ENCODE results near the gene DPP6. TPM values are rescaled to one million over a fixed set of nuclear protein-coding genes. Genes with fewer than 3 reads are reported as not detected.
"Not testable (repeated sequence)": the region's sequence is repeated elsewhere in the genome, so short reads cannot be mapped to it uniquely, and the experiment has no call there.

The DPP6 gene
- total RNA-seq = under 1 TPM in 2 of 4 donors, not detected in 2; 0.11 to 0.35 TPM
- 0.07 TPM for polyA plus RNA-seq
- long read RNA-seq, donor 1 = 0 reads
- long read RNA-seq, donor 2 = 0 reads
- long read RNA-seq, donor 3, partial matches to known transcripts = 0 of 1 reads
- long read RNA-seq, donor 3, other reads (novel, unspliced or antisense) = 0 of 1 reads
- long read RNA-seq, donor 4 = 0 reads

DNA sequence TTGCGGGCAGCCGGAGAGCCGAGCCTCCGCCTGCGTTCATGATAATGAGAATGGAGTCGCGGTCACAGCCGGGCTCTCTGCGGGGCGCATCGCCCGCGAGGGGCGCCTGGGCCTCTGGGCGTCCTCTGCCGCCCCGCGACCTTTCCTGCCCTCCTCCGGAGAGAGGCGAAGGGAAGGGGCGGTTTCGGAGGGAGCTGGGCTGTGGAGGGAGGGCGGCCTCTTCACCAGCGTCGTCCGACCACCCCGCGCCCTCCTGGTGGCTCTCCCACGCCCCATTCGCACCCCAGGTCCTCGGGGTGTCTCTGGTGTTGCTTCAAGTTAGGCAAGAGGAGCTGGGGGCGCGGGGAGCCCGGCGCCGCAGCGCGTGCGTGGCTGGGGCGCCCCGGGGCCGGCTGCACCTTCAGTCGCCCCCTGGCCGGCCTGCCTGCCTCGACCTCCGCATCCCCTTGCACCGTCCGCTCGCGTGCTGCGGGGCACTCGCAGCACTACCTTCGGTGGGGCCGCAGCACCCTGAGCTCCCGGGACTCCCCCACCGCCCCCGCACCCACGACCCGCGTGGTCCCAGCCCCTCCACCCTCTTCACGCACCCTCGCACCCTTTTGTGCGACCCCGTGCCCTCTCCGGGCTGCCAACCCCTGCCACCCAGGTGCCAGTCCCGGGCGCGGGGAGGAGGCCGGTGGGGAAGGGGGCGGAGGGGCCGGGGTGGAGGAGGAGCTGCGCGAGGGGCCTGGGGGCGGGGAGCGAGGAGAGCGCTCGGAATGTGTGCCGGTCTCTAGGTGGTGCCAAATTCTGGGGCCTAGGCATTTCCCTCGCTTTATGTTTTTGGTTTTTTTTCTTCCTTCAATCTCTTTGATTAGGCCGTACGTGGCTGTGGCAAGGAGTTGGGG lies at the start of gene DPP6:
Gene DPP6, plus strand, starts transcription at position 756 of the 887 bp plus-strand sequence.
- intact Hi-C loops (cut with DNase I); H3K4me3 ChIP-seq (ENCODE audit: low read length); H3K4me1 ChIP-seq (ENCODE audit: control insufficient read depth, insufficient read depth, low read length); H3K27me3 ChIP-seq (ENCODE audit: control insufficient read depth, insufficient read depth); H3K9me3 ChIP-seq (ENCODE audit: control insufficient read depth, low read length); DNase-seq; H3K27ac ChIP-seq (ENCODE audit: low read length): not testable (repeated sequence)
- ATAC-seq = peak in 1 of 2 donors; percentile 40
- WGBS = 1% methylated on average over 51 of the region's 81 CpGs

DNA sequence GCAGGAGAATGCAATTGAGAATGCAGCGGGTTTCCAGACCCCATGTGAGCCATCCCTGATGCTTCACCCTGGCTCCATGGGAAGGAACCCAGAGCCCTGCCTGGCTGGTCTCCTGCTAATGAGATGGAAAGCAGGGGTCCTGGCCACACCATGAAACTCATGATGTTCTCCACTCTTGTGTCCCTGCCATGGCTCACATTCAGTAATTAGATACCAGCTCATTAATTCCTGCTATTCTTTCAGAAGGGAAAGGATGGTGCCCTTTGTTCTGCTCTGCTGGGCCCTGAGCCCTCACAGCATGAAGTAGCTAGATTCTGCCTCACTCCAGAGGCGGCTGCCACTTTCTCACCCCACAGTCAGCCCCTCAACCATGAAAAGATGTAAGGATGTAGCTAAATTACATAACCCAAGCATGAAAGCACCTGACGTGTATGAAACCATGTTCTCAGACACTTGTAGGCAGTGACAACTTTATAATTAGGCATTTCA lies 42.7 kb upstream of the DPP6 start:
- H3K27me3 ChIP-seq (ENCODE audit: control insufficient read depth, insufficient read depth); H3K4me1 ChIP-seq (ENCODE audit: control insufficient read depth, insufficient read depth, low read length); H3K9me3 ChIP-seq (ENCODE audit: control insufficient read depth, low read length); ATAC-seq; DNase-seq; H3K4me3 ChIP-seq (ENCODE audit: low read length); intact Hi-C loops (cut with DNase I); H3K27ac ChIP-seq (ENCODE audit: low read length): not testable (repeated sequence)
- 69% methylated on average over 2 of the region's 3 CpGs for WGBS

DNA sequence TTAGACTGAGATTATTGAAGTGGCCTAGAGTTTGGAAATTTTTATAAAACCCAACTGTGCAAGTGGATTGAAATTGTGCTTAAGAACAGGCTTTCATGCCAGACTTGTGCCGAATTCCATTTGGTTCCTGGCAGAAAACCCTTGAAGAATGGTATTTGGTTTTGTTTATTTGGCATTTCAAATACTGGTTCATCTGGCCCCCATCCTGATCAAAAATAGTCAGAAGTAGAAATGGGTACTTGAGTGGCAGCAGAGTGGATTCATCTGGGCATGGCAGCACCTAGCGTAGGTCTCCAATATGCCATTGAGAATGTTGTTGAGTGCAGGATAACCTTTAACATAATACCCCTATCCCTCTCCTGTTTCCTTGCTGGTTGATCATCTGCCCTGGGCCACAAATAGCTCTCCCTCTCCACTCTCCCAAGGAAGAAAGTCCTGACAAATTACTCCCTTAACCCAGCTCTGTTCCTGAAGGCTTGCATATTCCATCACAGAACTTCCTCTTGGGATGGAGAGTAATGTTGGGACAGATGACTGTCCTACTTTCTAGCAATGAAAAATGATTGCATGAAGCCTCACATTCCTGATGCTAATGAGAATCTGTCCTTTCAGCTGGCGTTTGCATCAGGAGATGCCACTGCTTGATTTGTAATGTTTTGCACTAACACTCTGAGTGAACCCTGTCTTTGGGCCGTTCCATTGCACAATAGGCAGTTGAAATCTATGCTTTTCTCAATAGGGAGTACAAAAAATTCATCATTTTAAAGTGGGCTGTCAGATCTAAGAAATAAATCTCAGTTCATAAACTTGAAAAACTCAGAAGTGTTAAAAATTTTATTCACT lies 41.3 kb upstream of the DPP6 start:
- H3K27me3 ChIP-seq (ENCODE audit: control insufficient read depth, insufficient read depth); DNase-seq; H3K4me3 ChIP-seq (ENCODE audit: low read length); ATAC-seq; H3K4me1 ChIP-seq (ENCODE audit: control insufficient read depth, insufficient read depth, low read length); H3K9me3 ChIP-seq (ENCODE audit: control insufficient read depth, low read length); intact Hi-C loops (cut with DNase I); H3K27ac ChIP-seq (ENCODE audit: low read length): not testable (repeated sequence)
- 65% methylated on average over 4 of the region's 4 CpGs for WGBS

DNA sequence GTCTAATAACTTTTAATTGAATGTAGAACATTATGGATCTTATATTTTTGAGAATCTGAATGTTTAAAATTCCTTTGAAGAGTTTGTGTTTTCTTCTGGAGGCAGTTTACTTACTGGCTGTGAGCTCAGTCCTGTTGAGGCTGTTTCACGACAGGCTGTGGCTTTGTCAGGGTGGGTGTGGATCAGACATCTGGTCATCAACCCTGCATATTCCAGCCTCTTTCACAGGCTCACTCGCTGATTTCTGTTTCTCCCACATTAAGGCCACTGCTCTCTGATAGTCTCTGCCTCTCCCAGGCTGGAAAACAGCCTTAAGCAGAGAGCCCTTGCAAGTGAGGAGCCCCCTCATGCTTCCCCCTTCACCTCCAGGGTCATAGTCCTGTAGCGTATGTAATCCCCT lies 39.4 kb upstream of the DPP6 start:
- H3K4me3 ChIP-seq (ENCODE audit: low read length); H3K9me3 ChIP-seq (ENCODE audit: control insufficient read depth, low read length); H3K4me1 ChIP-seq (ENCODE audit: control insufficient read depth, insufficient read depth, low read length); DNase-seq; intact Hi-C loops (cut with DNase I); H3K27ac ChIP-seq (ENCODE audit: low read length); ATAC-seq; H3K27me3 ChIP-seq (ENCODE audit: control insufficient read depth, insufficient read depth): not testable (repeated sequence)
- 71% methylated on average over 3 of the region's 3 CpGs for WGBS

DNA sequence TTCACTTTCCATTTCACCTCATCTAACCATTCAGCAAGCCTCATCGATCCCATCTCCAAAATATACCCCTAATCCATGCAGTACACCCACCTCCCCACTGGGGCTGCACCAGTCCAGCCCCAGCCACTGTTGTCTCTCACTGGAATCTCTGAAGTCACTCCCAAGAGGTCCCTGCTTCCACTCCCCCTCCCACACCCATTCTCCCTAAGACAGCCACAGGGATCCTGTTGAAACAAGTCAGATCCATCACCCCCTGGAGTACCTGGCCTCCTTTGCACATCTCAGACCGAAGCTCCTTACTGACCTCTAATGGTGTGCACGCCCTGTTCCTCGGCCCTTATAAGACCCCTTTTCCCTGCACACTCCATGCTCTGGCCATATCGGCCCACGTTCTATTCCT lies 36.6 kb upstream of the DPP6 start:
- H3K27me3 ChIP-seq (ENCODE audit: control insufficient read depth, insufficient read depth); H3K27ac ChIP-seq (ENCODE audit: low read length); H3K4me3 ChIP-seq (ENCODE audit: low read length); DNase-seq; H3K4me1 ChIP-seq (ENCODE audit: control insufficient read depth, insufficient read depth, low read length); H3K9me3 ChIP-seq (ENCODE audit: control insufficient read depth, low read length); intact Hi-C loops (cut with DNase I); ATAC-seq: not testable (repeated sequence)
- 80% methylated on average over 6 of the region's 6 CpGs for WGBS

DNA sequence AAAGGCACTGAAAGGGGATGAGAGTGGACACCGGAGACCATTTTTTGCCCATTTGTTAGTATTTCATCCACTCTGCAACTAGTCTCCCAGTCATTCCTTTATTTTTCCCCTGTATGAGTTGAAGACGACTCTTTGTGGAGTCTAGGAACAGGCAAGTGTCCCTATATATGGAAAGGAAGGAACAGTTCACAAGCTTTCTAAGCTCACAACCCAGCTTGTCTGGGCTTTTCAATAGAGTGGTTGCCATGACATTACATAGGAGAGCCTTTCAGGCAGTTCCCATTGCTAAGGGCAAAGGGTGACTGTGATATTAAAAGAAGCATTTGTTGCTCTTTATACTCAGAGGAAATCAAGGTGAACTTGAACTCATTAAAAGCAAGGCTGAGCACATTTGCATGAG lies 33.8 kb upstream of the DPP6 start:
- H3K9me3 ChIP-seq (ENCODE audit: control insufficient read depth, low read length); intact Hi-C loops (cut with DNase I); H3K27me3 ChIP-seq (ENCODE audit: control insufficient read depth, insufficient read depth); H3K27ac ChIP-seq (ENCODE audit: low read length); ATAC-seq; H3K4me1 ChIP-seq (ENCODE audit: control insufficient read depth, insufficient read depth, low read length); DNase-seq; H3K4me3 ChIP-seq (ENCODE audit: low read length): not testable (repeated sequence)
- WGBS = 62% methylated on average over 2 of the region's 2 CpGs

DNA sequence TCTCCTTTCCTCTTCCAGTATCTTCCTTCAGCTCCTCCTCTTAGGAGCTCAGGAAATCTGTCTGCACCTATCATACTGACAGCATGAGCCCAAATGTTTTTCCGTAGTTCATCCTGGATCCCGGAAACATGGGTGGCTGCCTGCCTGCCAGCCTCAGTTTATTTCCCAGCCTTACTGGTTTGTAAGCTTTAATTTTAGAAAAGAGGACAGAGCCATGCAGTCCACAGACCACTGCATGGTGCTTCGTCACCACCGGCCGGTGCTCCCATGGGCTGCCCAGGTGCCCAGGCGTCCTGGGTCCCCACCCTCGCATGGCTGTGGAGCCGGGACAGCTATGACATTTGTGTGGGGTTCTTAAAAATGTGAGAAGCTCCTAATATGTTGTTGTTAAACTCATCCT lies 24.4 kb upstream of the DPP6 start:
- H3K27me3 ChIP-seq (ENCODE audit: control insufficient read depth, insufficient read depth); DNase-seq; intact Hi-C loops (cut with DNase I); H3K4me3 ChIP-seq (ENCODE audit: low read length); H3K4me1 ChIP-seq (ENCODE audit: control insufficient read depth, insufficient read depth, low read length); H3K9me3 ChIP-seq (ENCODE audit: control insufficient read depth, low read length); H3K27ac ChIP-seq (ENCODE audit: low read length); ATAC-seq: not testable (repeated sequence)
- 66% methylated on average over 8 of the region's 8 CpGs for WGBS

DNA sequence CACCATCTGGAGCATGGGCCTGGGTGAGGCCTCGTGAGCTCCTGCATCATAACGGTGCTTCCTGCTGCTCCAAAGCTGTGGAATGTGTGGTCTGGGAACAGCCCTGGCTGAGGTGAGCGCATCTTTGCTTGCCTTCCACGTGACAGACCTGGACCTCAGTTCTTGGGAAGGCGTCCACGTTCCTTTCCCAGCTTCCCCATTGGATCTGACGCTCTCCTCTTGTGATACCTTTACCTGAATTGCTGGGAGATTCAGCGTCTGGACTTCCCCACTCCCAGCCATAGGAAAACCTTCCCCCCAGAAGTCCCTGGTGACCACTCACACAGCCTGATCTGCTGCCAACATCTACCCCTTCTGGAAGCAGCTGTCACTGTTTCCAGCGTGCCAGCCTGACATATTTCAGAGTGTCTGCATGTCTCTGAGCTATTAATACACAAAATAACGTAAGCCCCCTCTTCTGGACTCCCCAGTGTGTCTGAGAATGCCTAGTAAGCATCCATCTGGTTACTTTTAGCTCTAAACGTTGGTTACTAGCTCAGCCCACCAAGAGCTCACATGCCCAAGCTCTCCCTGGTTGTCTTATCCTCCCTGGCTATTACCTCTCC lies 21.6 kb upstream of the DPP6 start:
- DNase-seq; H3K4me1 ChIP-seq (ENCODE audit: control insufficient read depth, insufficient read depth, low read length); H3K27me3 ChIP-seq (ENCODE audit: control insufficient read depth, insufficient read depth); ATAC-seq; H3K9me3 ChIP-seq (ENCODE audit: control insufficient read depth, low read length); H3K27ac ChIP-seq (ENCODE audit: low read length); H3K4me3 ChIP-seq (ENCODE audit: low read length); intact Hi-C loops (cut with DNase I): not testable (repeated sequence)
- WGBS = 59% methylated on average over 11 of the region's 11 CpGs

DNA sequence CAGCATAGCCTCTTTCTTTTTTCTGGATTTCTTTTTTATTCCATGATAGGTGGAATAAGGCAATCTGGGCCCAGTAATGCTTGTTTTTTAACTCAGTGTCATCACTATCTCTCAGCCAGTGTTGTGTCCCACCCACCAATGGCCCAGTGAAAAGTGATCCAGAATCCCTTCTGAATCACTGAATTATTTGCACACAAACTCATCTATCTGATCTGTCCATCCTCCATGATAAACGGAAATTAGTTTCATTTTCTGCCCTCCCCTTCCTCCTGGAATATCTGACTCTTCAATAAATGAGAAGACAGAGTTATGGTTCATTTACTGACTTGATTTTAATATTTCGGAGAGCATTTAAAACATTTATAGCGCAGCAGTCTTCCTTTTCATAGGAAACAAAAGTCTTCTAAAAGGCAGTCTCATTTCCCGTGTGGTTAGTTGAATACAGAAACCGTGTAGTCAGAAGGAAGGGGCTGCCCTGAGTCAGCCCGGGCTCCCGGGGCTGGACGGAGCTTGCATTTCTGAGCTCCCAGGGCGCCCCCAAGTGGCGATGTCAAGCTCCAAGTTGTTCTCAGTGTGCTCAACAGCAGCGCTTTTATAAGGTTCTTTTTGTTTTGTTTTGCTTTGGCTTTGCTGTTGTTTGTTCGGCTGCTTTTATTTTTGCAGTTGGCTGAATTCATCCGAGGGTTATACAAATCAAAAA lies 12.6 kb upstream of the DPP6 start:
- H3K4me1 ChIP-seq (ENCODE audit: control insufficient read depth, insufficient read depth, low read length); H3K27me3 ChIP-seq (ENCODE audit: control insufficient read depth, insufficient read depth); H3K9me3 ChIP-seq (ENCODE audit: control insufficient read depth, low read length); H3K27ac ChIP-seq (ENCODE audit: low read length); H3K4me3 ChIP-seq (ENCODE audit: low read length); intact Hi-C loops (cut with DNase I): not testable (repeated sequence)
- peak; percentile 60 to 82 for ATAC-seq
- DNase-seq = peak in 2 of 3 donors; percentile 42 to 60
- WGBS = no CpG with 5 or more reads among the region's 13 CpGs

DNA sequence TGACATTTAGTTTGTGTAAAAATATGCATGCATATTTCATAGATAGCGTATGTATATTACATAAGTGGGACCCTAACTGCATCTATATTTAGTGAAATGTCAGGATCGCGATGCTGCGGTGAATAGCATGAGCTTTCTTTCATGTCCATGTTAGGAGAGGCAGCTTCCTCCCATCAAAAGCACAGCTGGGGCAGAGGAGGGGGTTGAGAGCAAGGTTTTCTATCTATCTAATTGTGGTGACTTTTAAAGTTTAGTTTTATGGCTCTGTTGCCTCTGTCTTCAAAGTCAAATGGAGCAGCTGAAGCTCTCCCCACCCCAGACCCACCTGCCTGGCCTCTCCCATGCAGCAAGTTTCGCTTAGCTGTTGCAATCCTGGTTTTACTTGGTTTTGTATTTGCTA lies 1.8 kb upstream of the DPP6 start:
- intact Hi-C loops (cut with DNase I); ATAC-seq; H3K4me3 ChIP-seq (ENCODE audit: low read length); DNase-seq; H3K9me3 ChIP-seq (ENCODE audit: control insufficient read depth, low read length); H3K27me3 ChIP-seq (ENCODE audit: control insufficient read depth, insufficient read depth); H3K4me1 ChIP-seq (ENCODE audit: control insufficient read depth, insufficient read depth, low read length); H3K27ac ChIP-seq (ENCODE audit: low read length): not testable (repeated sequence)
- 82% methylated on average over 5 of the region's 5 CpGs for WGBS
